ENCODE measurements around the gene CYB5A.

DNA sequence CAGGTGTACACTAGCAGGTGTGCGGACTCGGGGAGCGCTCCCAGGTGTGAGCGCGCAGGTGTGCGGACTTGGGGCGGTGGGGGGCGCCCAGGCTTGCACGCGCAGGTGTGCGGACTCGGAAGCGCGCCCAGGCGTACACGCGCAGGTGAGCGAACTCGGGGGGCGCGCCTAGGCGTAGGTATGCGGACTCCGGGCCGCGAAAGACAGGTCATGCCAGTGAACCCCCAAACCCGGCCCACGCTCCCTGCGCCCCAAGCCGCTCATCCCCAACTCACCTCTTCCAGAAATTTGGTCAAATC lies 342 bp downstream of the CYB5A start:
- TF ChIP-seq, protein P1, sequence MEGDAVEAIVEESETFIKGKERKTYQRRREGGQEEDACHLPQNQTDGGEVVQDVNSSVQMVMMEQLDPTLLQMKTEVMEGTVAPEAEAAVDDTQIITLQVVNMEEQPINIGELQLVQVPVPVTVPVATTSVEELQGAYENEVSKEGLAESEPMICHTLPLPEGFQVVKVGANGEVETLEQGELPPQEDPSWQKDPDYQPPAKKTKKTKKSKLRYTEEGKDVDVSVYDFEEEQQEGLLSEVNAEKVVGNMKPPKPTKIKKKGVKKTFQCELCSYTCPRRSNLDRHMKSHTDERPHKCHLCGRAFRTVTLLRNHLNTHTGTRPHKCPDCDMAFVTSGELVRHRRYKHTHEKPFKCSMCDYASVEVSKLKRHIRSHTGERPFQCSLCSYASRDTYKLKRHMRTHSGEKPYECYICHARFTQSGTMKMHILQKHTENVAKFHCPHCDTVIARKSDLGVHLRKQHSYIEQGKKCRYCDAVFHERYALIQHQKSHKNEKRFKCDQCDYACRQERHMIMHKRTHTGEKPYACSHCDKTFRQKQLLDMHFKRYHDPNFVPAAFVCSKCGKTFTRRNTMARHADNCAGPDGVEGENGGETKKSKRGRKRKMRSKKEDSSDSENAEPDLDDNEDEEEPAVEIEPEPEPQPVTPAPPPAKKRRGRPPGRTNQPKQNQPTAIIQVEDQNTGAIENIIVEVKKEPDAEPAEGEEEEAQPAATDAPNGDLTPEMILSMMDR (IDR thresholded peaks at IDR 0.05), result no peak
- no peak for TF ChIP-seq POLR2A (IDR thresholded peaks at IDR 0.05)
